Smooth muscle cell (in vitro differentiated cells): ENCODE results near the gene ENPP3. TPM values are rescaled to one million over a fixed set of nuclear protein-coding genes. Genes with fewer than 3 reads are reported as not detected.
"Not testable (repeated sequence)": the region's sequence is repeated elsewhere in the genome, so short reads cannot be mapped to it uniquely, and the experiment has no call there.

ENCODE experiments used
- DNase-seq: peaks from one replicate; lab custom pipeline; 2025; ENCODE audit not compliant: unreplicated experiment; lab: John Stamatoyannopoulos, UW
- H2AFZ ChIP-seq: fragments of 200-600 bp; sonication (generic); 2 replicates; pipeline ENCODE4 v1.6.0; 2016; ENCODE audit warnings: antibody characterized with exemption, low read depth, mild to moderate bottlenecking
- H3F3A ChIP-seq: fragments of 200-600 bp; sonication (generic); 2 replicates; pipeline ENCODE4 v1.6.0; 2017; ENCODE audit warnings: antibody characterized with exemption, low read depth
- H3K27ac ChIP-seq: fragments of 200-600 bp; sonication (generic); 2 replicates; pipeline ENCODE4 v1.5.1; 2016; ENCODE audit warnings: low read depth, mild to moderate bottlenecking
- H3K27me3 ChIP-seq: fragments of 200-600 bp; sonication (generic); 2 replicates; pipeline ENCODE4 v1.6.1; 2016; ENCODE audit warnings: low read depth, mild to moderate bottlenecking
- H3K36me3 ChIP-seq: fragments of 200-600 bp; sonication (generic); 2 replicates; pipeline ENCODE4 v1.5.1; 2016; ENCODE audit warnings: low read depth
- H3K4me1 ChIP-seq: fragments of 200-600 bp; sonication (generic); 2 replicates; pipeline ENCODE4 v1.5.1; 2016; ENCODE audit warnings: low read depth
- H3K4me2 ChIP-seq: fragments of 200-600 bp; sonication (generic); 2 replicates; pipeline ENCODE4 v1.6.0; 2016; ENCODE audit warnings: mild to moderate bottlenecking
- H3K4me3 ChIP-seq: fragments of 200-600 bp; sonication (generic); 2 replicates; pipeline ENCODE4 v1.5.1; 2016; ENCODE audit warnings: mild to moderate bottlenecking
- H3K79me2 ChIP-seq: fragments of 200-600 bp; sonication (generic); 2 replicates; pipeline ENCODE4 v1.6.0; 2016; ENCODE audit warnings: low read depth, mild to moderate bottlenecking
- H3K9ac ChIP-seq: fragments of 200-600 bp; sonication (generic); 2 replicates; pipeline ENCODE4 v1.6.0; 2016; ENCODE audit warnings: low read depth
- H3K9me3 ChIP-seq: fragments of 200-600 bp; sonication (generic); replicated peaks from 2 replicates; pipeline ENCODE4 v1.5.1; 2016; ENCODE audit warnings: low read depth
- H4K20me1 ChIP-seq: fragments of 200-600 bp; sonication (generic); 2 replicates; pipeline ENCODE4 v1.6.0; 2016; ENCODE audit warnings: low read depth
- WGBS: methylation state at CpG from one replicate; pipeline ENCODE4 v1.1.7; 2016; ENCODE audit warnings: low lambda C conversion rate; 5-methylcytosine and 5-hydroxymethylcytosine counted together
- polyA plus RNA-seq: library from polyadenylated mRNA; unstranded; fragments of >200 nt; fragmentation: Nextera tagmentation; extraction: Ambion mirVana; gene quantifications from 2 replicates; pipeline ENCODE4 v1.2.1, GENCODE V29; 2016
- total RNA-seq: library from RNA; depleted of rRNA; stranded (reverse); fragments of >200 nt; gene quantifications from 2 replicates; pipeline ENCODE4 v1.2.3, GENCODE V29; 2014
- TF ChIP-seq, protein P1 (sequence below): fragments of 200-600 bp; sonication (generic); IDR thresholded peaks from 2 replicates; pipeline ENCODE4 v1.5.1; 2017; ENCODE audit warnings: borderline replicate concordance, mild to moderate bottlenecking, antibody characterized with exemption; ENCODE audit not compliant: insufficient read depth, poor library complexity, severe bottlenecking

The ENPP3 gene
- total and polyA plus RNA-seq, 2 experiments from 2014 or later, result 0.16 to 0.18 TPM

DNA sequence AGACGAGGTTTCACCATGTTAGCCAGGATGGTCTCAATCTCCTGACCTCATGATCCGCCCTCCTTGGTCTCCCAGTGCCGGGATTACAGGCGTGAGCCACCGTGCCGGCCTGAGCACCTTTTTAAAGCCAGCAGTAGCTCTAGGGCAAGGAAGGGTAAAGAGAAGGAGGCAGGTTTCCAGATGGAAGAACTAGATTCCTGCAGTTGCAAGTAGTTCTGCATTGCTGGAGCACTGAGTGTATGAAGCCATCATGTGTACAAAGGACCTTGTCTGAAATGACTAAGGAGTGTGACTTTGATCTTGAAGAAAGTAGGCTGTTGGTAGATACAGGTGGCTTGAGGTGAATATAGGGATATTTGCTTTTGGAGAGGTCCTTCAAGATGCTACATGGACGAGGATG lies 59.9 kb downstream of the ENPP3 start:
- H3K36me3 ChIP-seq, result no peaks in the 10 kb centered on the region
- H3K79me2 ChIP-seq, result no peaks in the 10 kb centered on the region
- no peaks in the 10 kb centered on the region for H3K4me1 ChIP-seq
- H3K9me3 ChIP-seq, result no peaks in the 10 kb centered on the region
- H3K4me2 ChIP-seq, result no peak overlapping the region
- WGBS, result 90% methylated on average over 7 of the region's 7 CpGs
- H2AFZ ChIP-seq, result no peak overlapping the region
- H3K27me3 ChIP-seq, result no peaks in the 10 kb centered on the region
- TF ChIP-seq, protein P1, sequence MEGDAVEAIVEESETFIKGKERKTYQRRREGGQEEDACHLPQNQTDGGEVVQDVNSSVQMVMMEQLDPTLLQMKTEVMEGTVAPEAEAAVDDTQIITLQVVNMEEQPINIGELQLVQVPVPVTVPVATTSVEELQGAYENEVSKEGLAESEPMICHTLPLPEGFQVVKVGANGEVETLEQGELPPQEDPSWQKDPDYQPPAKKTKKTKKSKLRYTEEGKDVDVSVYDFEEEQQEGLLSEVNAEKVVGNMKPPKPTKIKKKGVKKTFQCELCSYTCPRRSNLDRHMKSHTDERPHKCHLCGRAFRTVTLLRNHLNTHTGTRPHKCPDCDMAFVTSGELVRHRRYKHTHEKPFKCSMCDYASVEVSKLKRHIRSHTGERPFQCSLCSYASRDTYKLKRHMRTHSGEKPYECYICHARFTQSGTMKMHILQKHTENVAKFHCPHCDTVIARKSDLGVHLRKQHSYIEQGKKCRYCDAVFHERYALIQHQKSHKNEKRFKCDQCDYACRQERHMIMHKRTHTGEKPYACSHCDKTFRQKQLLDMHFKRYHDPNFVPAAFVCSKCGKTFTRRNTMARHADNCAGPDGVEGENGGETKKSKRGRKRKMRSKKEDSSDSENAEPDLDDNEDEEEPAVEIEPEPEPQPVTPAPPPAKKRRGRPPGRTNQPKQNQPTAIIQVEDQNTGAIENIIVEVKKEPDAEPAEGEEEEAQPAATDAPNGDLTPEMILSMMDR, result no peak
- DNase-seq, result no peak
- H3K9ac ChIP-seq, result no peak overlapping the region
- H3K4me3 ChIP-seq, result no peak overlapping the region
- no peak overlapping the region for H3K27ac ChIP-seq
- no peaks in the 10 kb centered on the region for H4K20me1 ChIP-seq
- no peaks in the 10 kb centered on the region for H3F3A ChIP-seq

DNA sequence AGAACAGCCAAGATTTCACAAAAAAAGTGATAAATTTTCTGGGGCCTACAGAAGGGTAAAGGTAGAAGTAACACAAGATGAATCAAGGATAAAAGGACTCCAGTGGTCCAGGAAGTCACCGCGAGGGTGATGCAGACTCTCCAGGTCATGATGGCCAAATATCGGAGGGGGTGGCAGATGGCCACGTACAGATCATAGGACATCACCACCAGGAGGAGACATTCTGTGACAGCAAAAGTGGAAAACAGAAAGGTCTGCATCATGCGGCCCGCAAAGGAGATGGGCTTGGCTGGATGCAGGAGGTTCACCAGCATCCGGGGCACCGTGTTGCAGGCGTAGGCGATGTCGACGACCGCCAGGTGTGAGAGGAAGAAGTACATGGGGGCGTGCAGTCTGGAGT lies 63.7 kb downstream of the ENPP3 start:
- not testable (repeated sequence) for H3K9me3 ChIP-seq, H4K20me1 ChIP-seq, H3K4me3 ChIP-seq, H3K79me2 ChIP-seq, H3K4me1 ChIP-seq, H3K27me3 ChIP-seq, DNase-seq, H2AFZ ChIP-seq, H3K27ac ChIP-seq, H3K4me2 ChIP-seq, H3K36me3 ChIP-seq, H3K9ac ChIP-seq, H3F3A ChIP-seq
- no CpG with 5 or more reads among the region's 14 CpGs for WGBS

DNA sequence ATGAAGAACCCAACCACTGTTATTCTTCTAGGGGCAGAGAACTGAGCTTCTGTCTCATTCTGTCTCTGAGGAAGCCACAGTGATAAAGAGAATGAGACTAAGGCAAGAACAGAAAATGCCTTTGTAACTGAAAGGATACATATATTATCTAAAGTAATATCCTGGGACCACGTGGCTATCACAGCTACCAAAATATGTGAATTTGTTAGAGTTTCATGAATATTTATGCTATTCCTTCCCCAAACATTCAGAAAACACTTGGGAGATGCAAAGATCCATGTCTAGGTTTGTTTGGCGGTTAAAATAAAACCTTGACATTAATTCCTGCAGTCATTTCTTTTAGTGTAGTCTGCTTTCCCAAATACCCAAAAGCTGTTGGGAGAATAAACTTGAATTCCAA lies 66.8 kb downstream of the ENPP3 start:
- not testable (repeated sequence) for H3K4me2 ChIP-seq, H3K9ac ChIP-seq, H3K27me3 ChIP-seq, DNase-seq, H3K4me1 ChIP-seq, H3K79me2 ChIP-seq, H3K9me3 ChIP-seq, H3K36me3 ChIP-seq, H3F3A ChIP-seq, H4K20me1 ChIP-seq, H3K27ac ChIP-seq, H2AFZ ChIP-seq, H3K4me3 ChIP-seq
- no CpG with 5 or more reads among the region's 2 CpGs for WGBS

- H3K79me2 ChIP-seq, H4K20me1 ChIP-seq, DNase-seq, H3K27ac ChIP-seq, H3K4me2 ChIP-seq, H3K36me3 ChIP-seq, H3K9ac ChIP-seq, H3F3A ChIP-seq, H2AFZ ChIP-seq, H3K4me3 ChIP-seq, H3K4me1 ChIP-seq, H3K9me3 ChIP-seq, H3K27me3 ChIP-seq: not testable (repeated sequence)
- 94% methylated on average over 7 of the region's 18 CpGs for WGBS
Measured at GRCh38 chr6:131710917-131711316, 73.8 kb downstream of the ENPP3 start, which contains the start of gene CTAGE9. CTAGE9 (minus strand) TSS chr6:131711017; CDS start chr6:131711017, 0 bp downstream.

- H3F3A ChIP-seq, H3K36me3 ChIP-seq, H3K79me2 ChIP-seq, DNase-seq, H3K9me3 ChIP-seq, H3K27me3 ChIP-seq, H2AFZ ChIP-seq, H3K4me1 ChIP-seq, H4K20me1 ChIP-seq, H3K4me3 ChIP-seq, H3K4me2 ChIP-seq, H3K9ac ChIP-seq, H3K27ac ChIP-seq: not testable (repeated sequence)
- WGBS, result 90% methylated on average over 6 of the region's 6 CpGs
Measured at GRCh38 chr6:131715567-131715966, 78.5 kb downstream of the ENPP3 start.
